Airway epithelial cell (primary cell): ENCODE measurements around the gene CCDC14. TPM values are rescaled to one million over a fixed set of nuclear protein-coding genes. Genes with fewer than 3 reads are reported as not detected.

Source experiments
- total RNA-seq: library from RNA; depleted of rRNA; stranded (reverse); fragments of >200 nt; gene quantifications from 2 replicates; pipeline ENCODE4 v1.2.3, GENCODE V29; 2015

CCDC14 gene
- total RNA-seq, result 10.9 and 17.6 TPM in 2 replicates

GRCh38 chr3:123960781-123961507, at the start of gene CCDC14:
CCDC14 (minus strand) TSS chr3:123961229; CDS start chr3:123961173, 56 bp downstream.

GRCh38 chr3:123991730-123992588, 30.9 kb upstream of the CCDC14 start, which contains the start of gene ROPN1:
ROPN1 (minus strand) TSS chr3:123992124; CDS start chr3:123980481, 11,643 bp downstream.

GRCh38 chr3:123884203-123884831, 76.7 kb downstream of the CCDC14 start, which contains the start of gene MYLK:
MYLK (minus strand) TSS chr3:123884332; CDS start chr3:123793841, 90,491 bp downstream.

Other genes starting within 250 kb of the CCDC14 start
- gene MYLK, start 76.9 kb downstream of the CCDC14 start, total RNA-seq, result 4.4 and 6.5 TPM in 2 replicates
- gene ROPN1, start 30.9 kb upstream of the CCDC14 start, total RNA-seq, result not detected in 2 replicates
- 5.8 and 6.1 TPM in 2 replicates for gene KALRN, start 72.1 kb upstream of the CCDC14 start, total RNA-seq